Gastrocnemius medialis (tissue), 4 donors: ENCODE data around the gene PANX1. TPM values are rescaled to one million over a fixed set of nuclear protein-coding genes. Genes with fewer than 3 reads are reported as not detected.

Experiments
- ATAC-seq, 2 donors: fragments of 150-250 bp; one replicate each; pipeline ENCODE4 v1.9.1; 2016
- DNase-seq, 2 donors: peaks; one replicate each; pipeline ENCODE4 v3.0.0-alpha.2; 2019
- H3K27ac ChIP-seq, 4 donors: fragments of 200-600 bp; sonication (generic); 1 replicate in 1 of 4; 2 replicates in 3 of 4; pipeline ENCODE4 v1.5.1; 2016 to 2018; ENCODE audit warnings: mild to moderate bottlenecking in 2 of 4, moderate library complexity in 1 of 4
- H3K27me3 ChIP-seq, 3 donors: fragments of 200-600 bp; sonication (generic) in 2 of 3; 1 replicate in 1 of 3; 2 replicates in 2 of 3; pipeline versions ENCODE4 v1.5.1 to v1.6.0; 2016 to 2019; ENCODE audit warnings: mild to moderate bottlenecking in 1 of 3, moderate library complexity in 1 of 3
- H3K36me3 ChIP-seq, 2 donors: fragments of 200-600 bp; sonication (generic) in 1 of 2; one replicate each; pipeline ENCODE4 v1.5.1; 2017 to 2018
- H3K4me1 ChIP-seq, 2 donors: fragments of 200-600 bp; sonication (generic) in 1 of 2; one replicate each; pipeline ENCODE4 v1.5.1; 2016 to 2017; ENCODE audit warnings: mild to moderate bottlenecking in 2 of 2
- H3K4me3 ChIP-seq, 4 donors: fragments of 200-600 bp; sonication (generic) in 3 of 4; 1 replicate in 1 of 4; 2 replicates in 3 of 4; pipeline ENCODE4 v1.5.1; 2016 to 2019; ENCODE audit warnings: mild to moderate bottlenecking in 2 of 4
- H3K9me3 ChIP-seq, 3 donors: fragments of 200-600 bp; sonication (generic) in 2 of 3; 1 replicate in 1 of 3; 2 replicates in 2 of 3; pipeline ENCODE4 v1.5.1; 2016 to 2019
- CTCF ChIP-seq, 5 experiments: fragments of 450-650 bp in 3 of 5; fragments of 200-600 bp in 2 of 5; sonication (generic) in 2 of 5; IDR thresholded peaks in 4 of 5; conservative IDR thresholded peaks in 1 of 5; 1 replicate in 4 of 5; 2 replicates in 1 of 5; pipeline ENCODE4 v1.5.1; 2016 to 2019; ENCODE audit warnings: antibody characterized with exemption in 5 of 5, mild to moderate bottlenecking in 3 of 5, moderate library complexity in 3 of 5
- POLR2A ChIP-seq, 2 donors: fragments of 450-650 bp; IDR thresholded peaks; one replicate each; pipeline ENCODE4 v1.6.1; 2017; ENCODE audit warnings: antibody characterized with exemption in 2 of 2, mild to moderate bottlenecking in 2 of 2, moderate library complexity in 2 of 2
- in situ Hi-C, 4 donors: fragments of 200-750 bp; cut with MboI; loops; one replicate each; pipeline versions ENCODE4 v1.15.0 to v1.8.0; 2017; ENCODE audit warnings: low sequenced_read_pairs in 4 of 4
- intact Hi-C: fragments of 100-400 bp; cut with DNase I; formaldehyde crosslinking; loops from one replicate; pipeline ENCODE4 v1.15.1; 2023; ENCODE audit warnings: low total_unique reads
- total RNA-seq, 4 donors: library from RNA; depleted of rRNA; stranded (reverse); fragments of >200 nt; gene quantifications; one replicate each; pipeline versions ENCODE4 v1.1.0 to v1.2.3, GENCODE V29; 2016

Gene PANX1
- total RNA-seq, 4 donors from 2014 or later = 29.1 to 109 (median 37.9) TPM

DNA sequence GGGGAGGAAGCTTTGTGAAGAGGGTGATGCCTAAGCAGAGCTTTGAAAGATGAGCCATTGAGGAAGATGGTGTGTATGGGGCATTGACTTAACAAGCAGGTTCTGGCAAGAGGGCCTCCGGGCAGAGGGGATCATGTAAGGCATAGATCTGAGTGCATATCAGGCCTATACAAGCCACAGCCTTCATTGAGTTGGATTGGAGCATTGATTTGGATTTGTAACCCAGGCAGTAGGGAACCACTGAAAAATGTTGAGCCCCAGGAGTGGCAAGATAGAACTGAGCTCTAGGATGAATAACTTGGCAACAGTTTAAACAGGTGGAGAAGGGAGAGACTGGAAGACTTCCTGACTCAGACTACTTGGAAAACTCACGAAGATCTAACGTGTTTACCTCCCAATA, 21.4 kb downstream of the PANX1 start:
- Histone ChIP-seq H3K4me1 (peaks cover 19 to 37% of the 10 kb centered on the region in 2 donors), H3K9me3 (no peaks in the 10 kb centered on the region), H3K36me3 (peaks cover 0 to 5% of the 10 kb centered on the region in 2 donors), H3K27ac (peak overlapping the region in 2 of 4 donors; percentile 81 to 84), H3K27me3 (no peaks in the 10 kb centered on the region), H3K4me3 (no peak overlapping the region)
- no peak for DNase-seq
- intact Hi-C loops (loop anchor here (10.0 kb wide), 1 partner anchor 915 kb away; the partner anchor contains the start of gene SRSF8), in situ Hi-C loops (no loop called here)
- no peak for ATAC-seq
- TF ChIP-seq CTCF (IDR thresholded peaks at IDR 0.05 in 4 of 5, conservative IDR thresholded peaks at IDR 0.05 in 1 of 5) (no peak), POLR2A (IDR thresholded peaks at IDR 0.05) (no peak)

GRCh38 chr11:94150704-94151685, 22.4 kb downstream of the PANX1 start:
- DNase-seq (no peak), ATAC-seq (peak; percentile 6 to 80)
- no peaks in the 10 kb centered on the region for H3K27me3 ChIP-seq
- H3K36me3 ChIP-seq = peaks cover 0 to 5% of the 10 kb centered on the region in 2 donors
- in situ Hi-C loops = no loop called here
- no peaks in the 10 kb centered on the region for H3K9me3 ChIP-seq
- intact Hi-C loops = loop anchor here (10.0 kb wide), 1 partner anchor 914 kb away; the partner anchor contains the start of gene SRSF8
- peak overlapping the region; percentile 76 to 84 (median 80) for H3K27ac ChIP-seq
- H3K4me1 ChIP-seq = peaks cover 19 to 32% of the 10 kb centered on the region in 2 donors
- no peak overlapping the region for H3K4me3 ChIP-seq
- TF ChIP-seq CTCF (IDR thresholded peaks at IDR 0.05 in 4 of 5, conservative IDR thresholded peaks at IDR 0.05 in 1 of 5) (no peak), POLR2A (IDR thresholded peaks at IDR 0.05) (no peak)

DNA sequence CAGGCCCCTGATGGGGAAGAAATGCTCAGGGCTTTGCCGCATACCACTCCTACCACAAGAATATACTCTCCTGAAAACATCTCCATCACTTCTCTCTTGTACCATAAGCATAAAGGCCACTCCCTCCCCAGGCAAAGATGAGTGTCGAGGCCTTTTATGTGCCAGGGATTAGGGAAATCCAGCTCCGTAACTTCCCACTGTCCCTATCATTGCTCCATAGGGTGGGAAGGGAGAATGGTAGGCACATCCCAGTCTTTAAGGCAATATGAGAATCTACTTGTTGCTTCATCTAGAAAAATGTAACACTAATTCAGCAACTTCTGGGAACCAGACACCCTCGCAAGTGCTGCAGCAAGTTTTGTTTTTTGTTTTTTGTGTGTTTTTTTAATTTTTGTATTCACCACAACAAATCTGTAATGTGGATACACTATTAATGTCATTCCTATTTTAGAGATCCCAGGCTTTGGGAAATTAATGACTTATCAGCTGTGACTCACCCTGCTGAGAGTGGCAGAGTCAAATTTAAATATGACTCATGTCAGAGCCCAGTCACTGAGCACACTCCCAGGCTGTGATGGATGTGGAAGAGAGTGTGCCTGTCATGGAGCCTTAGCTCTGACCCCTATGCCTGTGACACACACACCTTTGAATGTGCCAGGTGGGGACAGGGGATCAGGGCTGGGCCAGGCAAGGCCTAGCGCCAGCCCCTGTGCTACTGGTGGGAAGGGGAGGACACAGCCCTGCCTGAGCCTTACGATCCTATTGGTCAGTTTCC, 23.4 kb downstream of the PANX1 start:
- intact Hi-C loops = loop anchor here (2.0 to 10.0 kb wide), 2 partner anchors 17 to 913 kb away; partner anchors contain the start of gene SRSF8
- Histone ChIP-seq H3K4me3 (no peak overlapping the region), H3K36me3 (peaks cover 0 to 5% of the 10 kb centered on the region in 2 donors), H3K9me3 (no peaks in the 10 kb centered on the region), H3K4me1 (peaks cover 19 to 28% of the 10 kb centered on the region in 2 donors), H3K27ac (peak overlapping the region; percentile 76 to 84 (median 80)), H3K27me3 (no peaks in the 10 kb centered on the region)
- ATAC-seq = peak; percentile 97 to 98
- in situ Hi-C loops = no loop called here
- TF ChIP-seq CTCF (IDR thresholded peaks at IDR 0.05 in 4 of 5, conservative IDR thresholded peaks at IDR 0.05 in 1 of 5) (no peak), POLR2A (IDR thresholded peaks at IDR 0.05) (no peak)
- peak; percentile 23 to 78 for DNase-seq

DNA sequence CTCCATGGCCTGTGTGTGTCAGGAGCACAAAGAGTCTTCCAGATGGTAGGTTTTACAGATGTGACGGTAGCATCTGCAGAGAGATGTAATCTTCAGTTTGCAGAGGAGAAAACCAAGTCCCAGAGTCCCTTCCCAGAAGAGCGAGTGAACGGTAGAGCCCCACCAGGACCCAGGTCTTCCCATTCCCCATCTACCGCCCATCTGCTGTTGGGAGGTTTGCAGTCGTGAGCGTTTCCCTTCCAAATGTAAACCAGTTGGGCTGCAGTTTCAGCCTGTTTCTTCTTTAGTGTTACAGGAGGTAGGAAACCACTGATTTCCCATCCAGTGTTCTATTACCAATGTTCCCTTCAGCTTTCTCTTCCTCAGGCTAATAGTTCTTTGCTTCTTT, 24.0 kb downstream of the PANX1 start:
- Histone ChIP-seq H3K4me3 (no peak overlapping the region), H3K36me3 (peaks cover 0 to 5% of the 10 kb centered on the region in 2 donors), H3K27me3 (no peaks in the 10 kb centered on the region), H3K27ac (peak overlapping the region; percentile 76 to 84 (median 80)), H3K9me3 (no peaks in the 10 kb centered on the region), H3K4me1 (peaks cover 19 to 28% of the 10 kb centered on the region in 2 donors)
- in situ Hi-C loops = no loop called here
- intact Hi-C loops = loop anchor here (2.0 to 10.0 kb wide), 2 partner anchors 18 to 912 kb away; partner anchors contain the start of gene SRSF8
- TF ChIP-seq POLR2A (IDR thresholded peaks at IDR 0.05) (no peak), CTCF (IDR thresholded peaks at IDR 0.05 in 4 of 5, conservative IDR thresholded peaks at IDR 0.05 in 1 of 5) (no peak)
- DNase-seq (no peak), ATAC-seq (peak in 1 of 2 donors; percentile 7)
